Ecto neural progenitor cell (in vitro differentiated cells): Measurements from ENCODE around the gene DLG5.

Experiments used
- DNase-seq: peaks from one replicate; pipeline ENCODE4 v3.0.0-alpha.2; 2018; ENCODE audit warnings: low spot score

DLG5 gene, protein sequence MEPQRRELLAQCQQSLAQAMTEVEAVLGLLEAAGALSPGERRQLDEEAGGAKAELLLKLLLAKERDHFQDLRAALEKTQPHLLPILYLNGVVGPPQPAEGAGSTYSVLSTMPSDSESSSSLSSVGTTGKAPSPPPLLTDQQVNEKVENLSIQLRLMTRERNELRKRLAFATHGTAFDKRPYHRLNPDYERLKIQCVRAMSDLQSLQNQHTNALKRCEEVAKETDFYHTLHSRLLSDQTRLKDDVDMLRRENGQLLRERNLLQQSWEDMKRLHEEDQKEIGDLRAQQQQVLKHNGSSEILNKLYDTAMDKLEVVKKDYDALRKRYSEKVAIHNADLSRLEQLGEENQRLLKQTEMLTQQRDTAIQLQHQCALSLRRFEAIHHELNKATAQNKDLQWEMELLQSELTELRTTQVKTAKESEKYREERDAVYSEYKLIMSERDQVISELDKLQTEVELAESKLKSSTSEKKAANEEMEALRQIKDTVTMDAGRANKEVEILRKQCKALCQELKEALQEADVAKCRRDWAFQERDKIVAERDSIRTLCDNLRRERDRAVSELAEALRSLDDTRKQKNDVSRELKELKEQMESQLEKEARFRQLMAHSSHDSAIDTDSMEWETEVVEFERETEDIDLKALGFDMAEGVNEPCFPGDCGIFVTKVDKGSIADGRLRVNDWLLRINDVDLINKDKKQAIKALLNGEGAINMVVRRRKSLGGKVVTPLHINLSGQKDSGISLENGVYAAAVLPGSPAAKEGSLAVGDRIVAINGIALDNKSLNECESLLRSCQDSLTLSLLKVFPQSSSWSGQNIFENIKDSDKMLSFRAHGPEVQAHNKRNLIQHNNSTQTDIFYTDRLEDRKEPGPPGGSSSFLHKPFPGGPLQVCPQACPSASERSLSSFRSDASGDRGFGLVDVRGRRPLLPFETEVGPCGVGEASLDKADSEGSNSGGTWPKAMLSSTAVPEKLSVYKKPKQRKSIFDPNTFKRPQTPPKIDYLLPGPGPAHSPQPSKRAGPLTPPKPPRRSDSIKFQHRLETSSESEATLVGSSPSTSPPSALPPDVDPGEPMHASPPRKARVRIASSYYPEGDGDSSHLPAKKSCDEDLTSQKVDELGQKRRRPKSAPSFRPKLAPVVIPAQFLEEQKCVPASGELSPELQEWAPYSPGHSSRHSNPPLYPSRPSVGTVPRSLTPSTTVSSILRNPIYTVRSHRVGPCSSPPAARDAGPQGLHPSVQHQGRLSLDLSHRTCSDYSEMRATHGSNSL (N-terminal part only)

DNA sequence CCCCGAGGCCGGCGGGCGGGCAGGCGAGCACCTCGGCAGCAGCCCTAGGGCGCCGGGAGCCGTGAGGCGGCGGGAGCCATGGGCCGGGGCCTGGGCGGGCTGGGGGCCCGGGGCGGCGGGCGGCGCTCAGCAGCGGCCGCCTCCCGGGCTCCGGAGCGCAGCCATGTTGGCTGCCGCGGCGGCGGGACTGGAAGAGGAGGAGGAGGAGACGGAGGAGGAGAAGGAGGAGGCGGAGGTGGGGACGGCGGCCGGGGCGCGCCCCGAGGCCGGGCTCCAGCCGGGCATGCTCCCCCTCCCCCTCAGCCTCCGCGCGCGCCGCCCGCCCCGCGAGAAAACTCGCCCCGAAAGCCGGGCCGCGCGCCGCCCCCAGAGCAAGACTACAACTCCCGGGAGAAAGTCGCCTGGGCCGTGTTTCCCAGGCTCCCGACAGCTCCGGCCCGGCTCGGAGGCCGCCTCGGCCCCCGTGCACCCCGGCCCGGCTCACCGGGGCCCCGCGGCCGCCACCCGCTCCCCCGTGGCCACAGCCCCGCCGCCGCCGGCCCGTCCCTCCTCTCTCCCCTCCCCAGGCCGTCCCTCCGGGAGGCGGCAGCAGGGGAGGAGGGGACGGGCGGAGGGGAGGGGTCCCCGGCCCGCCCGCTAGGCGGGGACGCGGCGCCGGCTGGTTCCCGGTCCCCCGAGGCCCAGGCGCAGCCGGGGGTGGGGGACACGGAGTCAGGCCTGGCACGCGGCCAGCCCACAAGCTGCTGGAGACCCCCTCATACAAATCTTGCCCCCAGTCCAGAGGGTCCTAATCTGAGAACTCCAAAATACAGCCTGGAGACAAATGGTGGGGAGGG is at the start of gene DLG5:
Gene DLG5 (minus strand): TSS at position 190 of the 836 bp plus-strand sequence. CDS start 235 bp downstream, outside the sequence.
- peak; percentile 78 for DNase-seq

DNA sequence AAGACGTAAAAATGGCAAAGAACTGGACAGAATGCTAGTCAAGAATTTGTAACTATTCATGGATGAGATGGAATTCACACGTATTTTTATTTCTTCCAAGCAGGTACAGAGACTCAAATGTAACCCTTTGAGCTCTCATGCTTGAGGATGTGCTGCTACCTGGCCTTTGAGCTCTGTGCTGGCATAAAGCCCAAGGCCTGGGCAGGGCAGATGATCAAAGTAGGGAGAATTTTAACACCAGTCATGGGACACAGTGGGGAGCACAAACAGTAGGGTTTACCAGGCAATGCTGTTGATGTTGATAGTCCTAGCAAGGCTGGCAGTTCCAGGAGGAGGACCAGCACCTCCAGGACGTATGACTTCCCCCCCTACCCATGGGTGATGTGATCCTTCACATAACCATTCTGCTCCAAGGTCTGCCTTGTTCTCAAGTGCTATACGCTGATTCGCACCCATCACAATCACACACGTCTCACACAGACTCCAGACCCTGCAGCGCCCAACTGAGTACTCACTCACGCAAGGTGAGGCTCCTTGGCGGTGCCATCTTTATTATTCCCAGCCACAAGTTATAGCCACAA is 48.6 kb upstream of the DLG5 start:
- no peak for DNase-seq

DNA sequence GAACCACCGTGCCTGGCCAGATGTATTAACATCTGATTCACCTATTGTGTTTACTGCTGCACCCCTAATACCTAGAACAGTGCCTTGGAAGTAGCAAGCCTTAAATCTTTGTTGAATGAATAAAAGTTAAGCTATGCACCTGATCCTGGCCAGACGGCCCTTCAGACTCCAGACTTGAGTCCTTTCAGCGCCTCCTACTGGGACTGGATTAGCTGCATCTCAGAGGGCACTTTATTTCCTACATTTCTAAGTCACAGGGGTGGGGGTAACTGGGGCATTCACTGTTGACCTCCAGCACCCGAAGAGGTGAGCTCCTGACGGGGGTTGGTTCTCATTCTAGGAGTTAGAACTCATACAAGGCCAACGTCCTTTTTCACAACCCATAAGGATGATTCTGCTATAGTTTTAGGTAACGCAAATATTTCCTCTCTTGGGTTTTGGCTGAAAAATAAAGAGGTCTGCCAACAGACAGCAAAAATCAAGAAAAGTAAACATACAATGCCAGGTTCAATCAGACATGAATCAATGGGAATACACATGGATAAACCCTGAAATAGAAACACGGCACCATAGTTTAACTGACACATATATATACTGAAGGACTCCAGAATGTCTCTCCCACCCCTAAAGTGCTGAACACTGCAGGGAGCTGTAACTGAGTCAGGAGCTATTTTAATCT is 48.0 kb upstream of the DLG5 start:
- DNase-seq, result peak; percentile 59

DNA sequence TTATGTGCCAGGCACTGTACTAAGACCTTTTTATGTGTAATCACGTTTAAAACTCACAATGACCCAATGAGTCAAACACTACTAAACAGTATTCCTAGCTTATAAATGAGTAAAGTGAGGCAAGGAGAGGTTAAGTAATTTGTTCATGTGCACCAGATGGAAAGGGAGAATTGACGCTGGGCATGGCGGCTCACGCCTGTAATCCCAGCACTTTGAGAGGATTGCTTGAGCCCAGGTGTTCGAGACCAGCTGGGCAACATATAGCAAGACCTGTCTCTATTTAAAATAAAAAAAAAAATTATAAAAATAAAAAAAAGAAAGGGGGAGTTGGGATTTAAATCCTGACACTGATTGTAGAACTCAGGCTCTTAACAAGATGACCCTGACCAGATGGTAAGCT is 46.7 kb upstream of the DLG5 start:
- no peak for DNase-seq

DNA sequence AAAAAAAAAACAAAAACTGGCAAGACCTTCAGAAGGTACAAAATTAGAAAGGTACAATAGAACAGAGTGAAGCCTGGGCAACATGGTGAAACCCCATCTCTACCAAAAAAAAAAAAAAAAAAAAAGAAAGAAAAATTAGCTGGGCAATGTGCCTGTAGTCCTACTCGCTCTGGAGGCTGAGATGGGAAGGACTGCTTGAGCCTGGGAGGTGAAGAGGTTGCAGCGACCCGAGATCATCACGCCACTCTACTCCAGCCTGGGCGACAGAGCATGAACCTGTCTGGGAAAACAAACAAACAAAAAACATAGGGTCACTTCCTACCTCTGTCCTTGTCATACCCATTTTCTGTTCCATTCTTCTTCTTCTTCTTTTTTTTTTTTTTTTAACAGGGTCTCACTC is 45.6 kb upstream of the DLG5 start:
- DNase-seq, result no peak

DNA sequence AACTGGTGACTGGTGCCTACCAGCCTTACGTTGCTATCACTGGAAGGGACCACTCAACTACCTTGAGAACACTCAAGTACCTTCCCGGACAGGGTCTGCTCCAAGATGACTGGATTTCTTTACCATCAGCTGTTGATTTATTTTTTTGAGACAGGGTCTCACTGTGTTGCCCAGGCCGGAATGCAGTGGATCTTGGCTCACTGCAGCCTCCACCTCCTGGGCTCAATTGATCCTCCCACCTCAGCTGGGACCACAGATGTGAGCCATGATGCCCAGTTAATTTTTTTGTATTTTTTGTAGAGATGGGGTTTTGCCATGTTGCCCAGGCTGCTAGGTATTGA is 45.2 kb upstream of the DLG5 start:
- no peak for DNase-seq

DNA sequence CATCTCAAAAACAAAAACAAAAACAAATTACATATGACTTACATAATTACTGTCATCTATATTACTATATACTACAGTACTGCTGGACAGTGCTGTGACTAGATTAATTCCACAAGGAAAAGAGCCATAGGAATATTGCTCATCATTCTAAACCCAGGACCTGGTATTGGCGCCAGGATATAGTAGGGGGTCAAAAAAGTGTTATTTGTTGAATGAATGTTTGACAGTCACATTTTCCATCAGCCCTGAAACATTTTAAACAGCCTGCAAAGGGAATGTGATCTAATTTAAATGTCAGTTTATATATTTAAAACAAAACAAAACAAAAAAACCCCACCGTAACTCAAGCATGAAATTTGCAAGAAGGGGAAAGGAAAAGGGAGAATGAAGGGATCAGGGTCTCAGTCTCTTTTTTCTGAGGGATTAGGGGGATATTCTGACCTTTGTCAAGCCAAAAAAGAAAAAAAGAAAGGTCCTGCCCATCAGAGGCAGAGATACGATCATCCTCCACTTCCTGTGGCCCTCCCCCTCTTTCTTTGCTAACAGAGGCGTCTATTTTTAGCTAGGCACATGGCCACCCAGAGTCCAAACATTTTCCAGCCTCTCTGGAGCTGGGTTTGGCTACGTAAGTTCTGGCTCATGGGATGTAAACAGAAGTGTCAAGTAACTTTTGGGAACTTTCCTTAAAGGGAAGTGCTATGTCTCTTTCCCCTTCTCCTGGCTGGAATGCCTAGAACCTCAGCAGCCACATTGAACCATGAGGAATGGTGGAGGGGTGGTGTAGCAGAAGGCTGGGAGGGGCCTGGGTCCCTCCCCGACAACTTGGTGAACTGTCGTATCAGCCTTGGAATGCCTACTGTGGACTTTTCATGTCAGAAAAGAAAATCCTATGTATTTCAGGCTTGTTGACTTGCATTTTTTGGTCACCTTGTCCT is 44.6 kb upstream of the DLG5 start:
- DNase-seq, result peak; percentile 50

DNA sequence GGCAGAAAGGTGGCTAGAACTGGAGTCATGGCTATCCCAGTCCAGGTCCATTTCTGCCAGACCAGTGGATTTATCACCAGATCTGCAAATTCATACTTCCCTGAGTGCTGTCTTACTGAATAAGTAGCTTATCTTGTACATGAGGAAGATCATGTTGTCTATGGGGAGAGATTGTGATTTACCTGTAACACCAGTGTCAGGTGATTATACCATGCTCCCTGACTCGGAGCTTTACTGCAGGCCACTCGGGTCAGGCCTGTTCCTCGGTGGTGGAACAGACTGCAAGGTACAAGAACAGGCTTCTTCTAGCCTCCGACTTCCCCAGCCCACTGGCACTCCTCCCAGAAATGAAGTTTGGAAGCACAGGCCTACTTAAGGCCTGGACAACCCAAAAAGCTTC is 42.6 kb upstream of the DLG5 start:
- no peak for DNase-seq

DNA sequence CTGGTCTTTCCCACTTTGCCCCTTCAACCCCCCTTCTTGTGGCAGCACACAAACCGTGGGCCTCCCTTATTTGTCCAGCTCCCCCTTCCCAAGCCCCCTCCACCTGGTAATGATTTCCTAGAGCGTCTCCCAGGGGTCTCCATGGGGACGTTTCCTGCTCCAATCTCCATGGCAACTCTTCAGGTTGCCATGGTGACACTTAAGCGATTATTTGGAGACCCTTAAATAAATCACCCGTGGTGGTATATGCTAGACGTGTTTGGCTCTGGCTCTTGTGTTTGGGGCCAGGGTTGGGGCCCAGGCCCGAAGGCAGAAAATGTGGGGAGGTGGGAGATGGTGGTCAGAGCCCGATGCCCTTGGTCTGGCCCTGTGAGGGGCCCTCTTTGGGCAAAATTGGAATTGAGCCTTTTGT is 41.1 kb upstream of the DLG5 start:
- no peak for DNase-seq

DNA sequence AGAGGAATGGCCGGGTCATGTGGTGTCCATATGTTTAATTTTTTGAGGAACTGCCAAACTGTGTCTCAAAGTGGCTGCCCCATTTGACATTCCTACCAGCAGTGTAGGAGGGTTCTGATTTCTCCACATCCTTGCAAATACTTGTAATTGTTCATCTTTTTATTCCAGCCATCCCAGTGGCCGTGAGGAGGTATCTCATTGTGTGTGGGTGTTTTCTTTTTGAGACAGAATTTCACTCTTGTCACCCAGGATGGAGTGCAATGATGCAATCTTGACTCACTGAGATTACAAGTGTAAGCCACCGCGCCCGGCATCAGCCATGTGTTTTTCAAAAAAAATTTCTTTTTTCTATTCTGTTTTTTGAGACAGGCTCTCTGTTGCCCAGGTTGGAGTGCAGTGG is 38.7 kb upstream of the DLG5 start:
- DNase-seq, result no peak

DNA sequence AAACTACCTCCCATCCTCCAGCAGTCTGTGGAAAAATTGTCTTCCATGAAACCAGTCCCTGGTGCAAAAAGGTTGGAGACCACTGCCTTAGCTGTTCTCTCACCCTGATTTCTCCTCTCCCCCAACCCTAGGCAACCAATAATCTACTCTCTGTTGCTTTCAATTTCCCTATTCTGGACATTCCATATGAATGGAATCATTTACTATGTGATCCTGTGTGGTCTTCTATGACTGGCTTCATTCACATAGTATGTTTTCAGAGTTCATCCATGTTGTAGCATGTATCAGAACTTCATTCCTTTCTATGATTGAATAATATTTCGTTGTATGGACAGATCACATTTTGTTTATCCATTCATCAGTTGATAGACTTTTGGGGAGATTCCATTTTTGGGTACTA is 38.3 kb upstream of the DLG5 start:
- no peak for DNase-seq

DNA sequence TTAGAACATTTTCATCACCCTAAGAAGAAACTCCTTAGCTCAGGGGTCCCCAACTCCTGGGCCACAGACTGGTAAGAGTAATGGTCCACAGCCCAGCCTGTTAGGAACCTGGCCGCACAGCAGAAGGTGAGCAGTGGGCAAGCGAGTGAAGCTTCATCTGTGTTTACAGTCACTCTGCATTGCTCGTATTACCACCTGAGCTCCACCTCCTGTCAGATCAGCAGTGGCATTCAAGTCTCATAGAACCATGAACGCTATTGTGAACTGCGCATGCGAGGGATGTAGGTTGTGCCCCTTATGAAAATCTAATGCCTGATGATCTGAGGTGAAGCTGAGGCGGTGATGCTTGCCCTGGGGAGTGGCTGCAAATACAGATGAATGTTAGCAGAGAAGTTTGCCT is 37.3 kb upstream of the DLG5 start:
- DNase-seq, result no peak

DNA sequence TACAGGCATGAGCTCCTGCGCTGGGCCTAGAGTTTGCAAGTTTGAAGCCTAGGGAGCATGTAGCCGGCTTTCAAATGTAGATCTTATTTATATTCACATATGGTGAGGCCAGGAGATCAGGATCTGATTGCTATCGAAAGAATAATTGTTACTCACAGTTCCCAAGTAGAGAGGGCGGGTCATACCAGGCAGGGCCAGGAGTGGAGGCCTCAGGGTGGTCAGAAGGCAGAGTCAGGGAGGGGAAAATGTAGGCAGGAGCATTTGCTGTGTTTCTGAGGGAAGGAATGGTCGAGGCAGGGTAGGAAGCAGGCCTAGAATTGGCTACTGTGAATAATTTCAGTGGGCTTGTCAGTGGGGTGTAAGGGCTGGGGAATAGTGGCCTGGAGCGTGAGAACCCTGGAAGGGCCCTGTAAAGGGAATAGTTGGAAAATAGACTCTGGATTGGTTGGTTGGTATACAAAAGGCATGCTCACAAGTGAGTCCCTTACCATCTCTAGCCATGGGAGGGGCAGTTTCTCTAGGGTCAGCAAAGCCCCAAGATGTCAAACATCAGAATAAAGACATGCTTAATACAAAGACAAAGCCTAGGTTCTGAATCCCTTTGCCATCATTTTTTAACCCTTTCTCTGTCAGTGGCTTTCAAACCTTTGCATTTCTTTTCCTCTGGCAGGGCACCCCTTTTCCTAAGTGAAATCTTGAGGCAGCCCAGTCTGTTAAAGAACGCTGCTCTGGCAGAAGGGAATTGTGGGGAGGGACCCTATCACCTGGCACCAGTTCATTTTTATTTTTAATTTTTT is 36.0 kb upstream of the DLG5 start:
- DNase-seq, result no peak

DNA sequence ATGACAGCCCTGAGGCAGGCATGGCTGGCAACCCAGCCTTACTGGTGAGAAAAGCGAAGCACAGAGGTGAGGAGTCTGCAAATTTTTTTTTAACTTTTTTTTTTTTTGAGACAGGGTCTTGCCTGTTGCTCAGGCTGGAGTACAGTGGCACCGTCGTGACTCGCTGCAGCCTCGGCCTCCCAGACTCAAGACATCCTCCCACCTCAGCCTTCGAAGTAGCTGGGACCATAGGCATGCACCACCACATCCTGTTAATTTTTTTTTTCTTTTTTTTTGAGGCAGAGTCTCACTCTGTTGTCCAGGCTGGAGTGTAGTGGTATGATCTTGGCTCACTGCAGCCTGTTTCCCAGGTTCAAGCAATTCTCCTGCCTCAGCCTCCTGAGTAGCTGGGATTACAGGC is 35.1 kb upstream of the DLG5 start:
- no peak for DNase-seq

DNA sequence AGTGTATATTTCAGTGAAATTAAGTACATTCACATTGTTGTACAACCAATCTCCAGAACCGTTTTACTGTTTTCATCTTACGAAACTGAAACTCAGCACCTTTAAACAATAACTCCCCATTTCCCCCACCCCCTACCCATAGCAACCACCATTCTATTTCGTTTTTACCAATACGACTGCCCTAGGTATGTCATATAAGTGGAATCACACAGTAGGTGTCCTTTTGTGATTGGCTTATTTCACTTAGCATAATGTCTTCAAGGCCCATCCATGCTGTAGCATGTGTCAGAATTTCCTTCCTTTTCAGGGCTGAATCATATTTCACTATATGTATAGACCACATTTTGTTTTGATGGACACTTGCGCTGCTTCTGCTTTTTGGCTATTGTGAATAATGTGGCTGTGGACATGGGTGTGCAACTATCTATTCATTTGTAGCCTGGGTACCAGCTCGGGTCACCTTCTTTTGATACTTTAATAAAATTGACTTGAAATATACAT is 34.3 kb upstream of the DLG5 start:
- no peak for DNase-seq

DNA sequence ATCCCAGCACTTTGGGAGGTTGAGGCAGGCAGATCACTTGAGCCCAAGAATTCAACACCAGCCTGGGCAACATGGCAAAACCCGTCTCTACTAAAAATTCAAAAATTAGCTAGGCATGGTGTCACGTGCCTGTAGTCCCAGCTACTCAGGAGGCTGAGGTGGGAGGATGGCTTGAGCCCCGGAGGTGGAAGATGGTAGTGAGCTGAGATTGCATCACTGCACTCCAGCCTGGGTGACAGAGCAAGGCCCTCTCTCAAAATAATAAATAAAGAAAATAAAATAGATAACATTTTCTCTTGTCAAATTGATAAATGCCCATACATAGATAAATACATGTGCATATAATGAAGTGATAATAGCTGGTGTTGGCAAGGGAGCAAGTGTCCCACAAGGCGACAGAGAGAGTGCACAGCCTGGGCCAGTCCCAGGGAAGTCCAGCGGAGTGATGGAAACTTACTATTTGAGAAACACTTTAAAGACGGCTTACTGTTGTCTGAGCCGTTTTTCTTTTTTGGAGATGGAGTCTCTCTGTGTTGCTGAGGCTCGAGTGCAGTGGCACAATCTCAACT is 33.4 kb upstream of the DLG5 start:
- no peak for DNase-seq

DNA sequence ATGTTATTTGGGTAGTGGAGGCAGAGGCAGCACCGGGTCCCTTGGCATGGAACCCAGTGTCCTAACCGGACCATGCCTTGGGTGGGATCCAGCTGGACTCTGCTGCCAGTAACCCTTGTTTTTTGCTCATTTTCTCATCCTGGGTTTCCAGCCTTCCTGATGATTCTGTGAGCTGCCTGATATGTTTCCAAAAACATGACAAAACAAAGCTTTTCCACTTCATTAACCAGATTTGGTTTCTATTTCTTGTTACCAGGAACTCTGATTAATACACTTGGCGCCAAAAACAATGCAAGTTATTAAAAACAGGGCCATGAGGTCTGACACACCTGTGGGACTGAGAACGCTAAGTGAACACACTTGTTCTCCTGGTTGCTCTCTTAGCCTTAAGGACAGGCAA is 32.8 kb upstream of the DLG5 start:
- no peak for DNase-seq

DNA sequence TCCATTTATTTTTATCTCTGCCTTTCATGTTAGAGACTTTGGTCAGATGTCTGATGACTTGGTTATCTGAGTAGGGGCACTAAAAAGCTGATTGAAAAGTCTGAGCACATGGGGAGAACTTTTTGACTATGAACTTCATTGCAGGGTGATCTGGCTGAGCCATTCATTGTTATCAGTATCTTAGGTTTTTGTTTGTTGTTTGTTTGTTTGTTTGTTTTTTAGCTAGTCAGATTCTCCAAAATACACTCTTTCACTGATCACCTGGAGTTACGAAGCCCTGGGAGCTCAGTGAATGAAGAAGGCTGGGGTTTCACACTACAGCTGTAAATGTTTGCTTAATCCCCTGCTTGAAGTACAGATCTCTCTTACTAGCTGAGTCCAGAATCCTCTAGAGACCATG is 28.6 kb upstream of the DLG5 start:
- no peak for DNase-seq
